Liver (tissue), 9 donors: ENCODE data around the gene MTHFS. TPM values are rescaled to one million over a fixed set of nuclear protein-coding genes. Genes with fewer than 3 reads are reported as not detected.
"Not testable (repeated sequence)": the region's sequence is repeated elsewhere in the genome, so short reads cannot be mapped to it uniquely, and the experiment has no call there.

ENCODE experiments used
- DNase-seq: peaks from one replicate; pipeline ENCODE4 v3.0.0-alpha.2; 2017; ENCODE audit warnings: low spot score
- H3K27ac ChIP-seq, 2 donors: one replicate each; pipeline ENCODE4 v1.7.0; 2013; ENCODE audit warnings: inconsistent platforms in 2 of 2, low read length in 2 of 2, control low read depth in 1 of 2, low read depth in 1 of 2, mild to moderate bottlenecking in 1 of 2
- H3K27me3 ChIP-seq, 4 donors: one replicate each; pipeline versions ENCODE4 v1.6.1 to v1.7.0; 2013; ENCODE audit warnings: low read length in 3 of 4, inconsistent platforms in 1 of 4, mild to moderate bottlenecking in 1 of 4, moderate library complexity in 1 of 4; ENCODE audit not compliant: control insufficient read depth in 4 of 4, insufficient read depth in 4 of 4
- H3K36me3 ChIP-seq, 4 donors: one replicate each; pipeline versions ENCODE4 v1.6.1 to v1.7.0; 2013; ENCODE audit warnings: low read length in 3 of 4, mild to moderate bottlenecking in 3 of 4, low read depth in 1 of 4, moderate library complexity in 1 of 4; ENCODE audit not compliant: control insufficient read depth in 4 of 4, insufficient read depth in 3 of 4
- H3K4me1 ChIP-seq, 4 donors: one replicate each; pipeline versions ENCODE4 v1.6.1 to v1.7.0; 2013; ENCODE audit warnings: low read length in 3 of 4, mild to moderate bottlenecking in 3 of 4, moderate library complexity in 1 of 4; ENCODE audit not compliant: control insufficient read depth in 4 of 4, insufficient read depth in 4 of 4
- H3K4me3 ChIP-seq, 3 donors: one replicate each; pipeline versions ENCODE4 v1.6.1 to v1.7.0; 2013; ENCODE audit warnings: low read length in 3 of 3, control low read depth in 1 of 3, low read depth in 1 of 3, mild to moderate bottlenecking in 1 of 3
- H3K9ac ChIP-seq, 2 donors: one replicate each; pipeline ENCODE4 v1.7.0; 2013; ENCODE audit warnings: low read length in 2 of 2, mild to moderate bottlenecking in 2 of 2, moderate library complexity in 2 of 2, control low read depth in 1 of 2, low read depth in 1 of 2
- H3K9me3 ChIP-seq, 4 donors: one replicate each; pipeline versions ENCODE4 v1.6.1 to v1.7.0; 2013; ENCODE audit warnings: low read length in 3 of 4; ENCODE audit not compliant: control insufficient read depth in 4 of 4
- CTCF ChIP-seq: fragments of 150-350 bp; IDR thresholded peaks from 2 replicates; pipeline ENCODE4 v1.5.1; 2017; ENCODE audit warnings: improper control_type of control experiment, low read depth, low read length; ENCODE audit not compliant: missing input control
- EGR1 ChIP-seq, 2 donors: IDR thresholded peaks; 2 replicates each; pipeline ENCODE4 v1.6.1; 2016 to 2018; ENCODE audit warnings: antibody characterized with exemption in 2 of 2, low read depth in 2 of 2
- FOXA2 ChIP-seq: IDR thresholded peaks from 2 replicates; pipeline ENCODE4 v1.6.1; 2016; ENCODE audit warnings: antibody characterized with exemption
- GABPA ChIP-seq, 2 donors: IDR thresholded peaks in 1 of 2; conservative IDR thresholded peaks in 1 of 2; 2 replicates each; pipeline ENCODE4 v1.6.1; 2016; ENCODE audit warnings: antibody characterized with exemption in 2 of 2, mild to moderate bottlenecking in 1 of 2, moderate library complexity in 1 of 2
- HNF4A ChIP-seq, 2 donors: conservative IDR thresholded peaks; 2 replicates each; pipeline ENCODE4 v1.6.1; 2016; ENCODE audit warnings: antibody characterized with exemption in 2 of 2, mild to moderate bottlenecking in 2 of 2
- HNF4G ChIP-seq: IDR thresholded peaks from 2 replicates; pipeline ENCODE4 v1.6.1; 2016; ENCODE audit warnings: antibody characterized with exemption
- JUND ChIP-seq, 2 donors: IDR thresholded peaks; 2 replicates each; pipeline ENCODE4 v1.6.1; 2016; ENCODE audit warnings: antibody characterized with exemption in 2 of 2
- NR2F2 ChIP-seq: IDR thresholded peaks from 2 replicates; pipeline ENCODE4 v1.6.1; 2016; ENCODE audit warnings: antibody characterized with exemption
- RAD21 ChIP-seq, 2 donors: IDR thresholded peaks; 2 replicates each; pipeline ENCODE4 v1.6.1; 2016; ENCODE audit warnings: antibody characterized with exemption in 2 of 2, mild to moderate bottlenecking in 2 of 2
- RXRA ChIP-seq, 2 donors: IDR thresholded peaks; 2 replicates each; pipeline ENCODE4 v1.6.1; 2017 to 2018; ENCODE audit warnings: antibody characterized with exemption in 2 of 2, mild to moderate bottlenecking in 1 of 2
- SP1 ChIP-seq: IDR thresholded peaks from 2 replicates; pipeline ENCODE4 v1.6.1; 2018; ENCODE audit warnings: antibody characterized with exemption, mild to moderate bottlenecking
- TAF1 ChIP-seq: conservative IDR thresholded peaks from 2 replicates; pipeline ENCODE4 v1.6.1; 2016; ENCODE audit warnings: antibody characterized with exemption, mild to moderate bottlenecking
- YY1 ChIP-seq: IDR thresholded peaks from 2 replicates; pipeline ENCODE4 v1.6.1; 2016; ENCODE audit warnings: antibody characterized with exemption, mild to moderate bottlenecking
- WGBS: extraction: QIAGEN DNeasy Blood & Tissue Kit; methylation state at CpG from one replicate; pipeline ENCODE4 v1.1.7; 2013; 5-methylcytosine and 5-hydroxymethylcytosine counted together
- polyA plus RNA-seq, 2 donors: library from polyadenylated mRNA; stranded (reverse) in 1 of 2; unstranded in 1 of 2; fragments of 200-250 nt in 1 of 2; fragments of >200 nt in 1 of 2; fragmentation: Nextera tagmentation in 1 of 2; extraction: Ambion mirVana in 1 of 2; gene quantifications; one replicate each; pipeline versions ENCODE4 v1.2.1 to v1.2.3, GENCODE V29; 2013 to 2015
- total RNA-seq, 2 donors: library from RNA; depleted of rRNA; stranded (reverse); fragments of >200 nt; gene quantifications; one replicate each; pipeline ENCODE4 v1.2.3, GENCODE V29; 2014
- TF ChIP-seq, protein P1 (sequence below): IDR thresholded peaks from 2 replicates; pipeline ENCODE4 v1.6.1; 2016; ENCODE audit warnings: antibody characterized with exemption
- TF ChIP-seq, protein P2 (sequence below): IDR thresholded peaks from 2 replicates; pipeline ENCODE4 v1.6.1; 2016; ENCODE audit warnings: antibody characterized with exemption
- TF ChIP-seq, protein P3 (sequence below): IDR thresholded peaks from 2 replicates; pipeline ENCODE4 v1.6.1; 2016; ENCODE audit warnings: antibody characterized with exemption
- donor health status: healthy.
- donor health status: healthy.
- donor health status: healthy.
- donor health status: healthy.
- donor health status: healthy.

MTHFS gene
- total and polyA plus RNA-seq, 4 donors = 40.9 to 338 (median 157) TPM

- TF ChIP-seq RXRA (IDR thresholded peaks at IDR 0.05) (no peak), HNF4G (no peak)
- TF ChIP-seq, protein P1, sequence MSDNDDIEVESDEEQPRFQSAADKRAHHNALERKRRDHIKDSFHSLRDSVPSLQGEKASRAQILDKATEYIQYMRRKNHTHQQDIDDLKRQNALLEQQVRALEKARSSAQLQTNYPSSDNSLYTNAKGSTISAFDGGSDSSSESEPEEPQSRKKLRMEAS = no peak
Observed at GRCh38 chr15:79918278-79918677, 21.5 kb upstream of the MTHFS start (continued).

DNA sequence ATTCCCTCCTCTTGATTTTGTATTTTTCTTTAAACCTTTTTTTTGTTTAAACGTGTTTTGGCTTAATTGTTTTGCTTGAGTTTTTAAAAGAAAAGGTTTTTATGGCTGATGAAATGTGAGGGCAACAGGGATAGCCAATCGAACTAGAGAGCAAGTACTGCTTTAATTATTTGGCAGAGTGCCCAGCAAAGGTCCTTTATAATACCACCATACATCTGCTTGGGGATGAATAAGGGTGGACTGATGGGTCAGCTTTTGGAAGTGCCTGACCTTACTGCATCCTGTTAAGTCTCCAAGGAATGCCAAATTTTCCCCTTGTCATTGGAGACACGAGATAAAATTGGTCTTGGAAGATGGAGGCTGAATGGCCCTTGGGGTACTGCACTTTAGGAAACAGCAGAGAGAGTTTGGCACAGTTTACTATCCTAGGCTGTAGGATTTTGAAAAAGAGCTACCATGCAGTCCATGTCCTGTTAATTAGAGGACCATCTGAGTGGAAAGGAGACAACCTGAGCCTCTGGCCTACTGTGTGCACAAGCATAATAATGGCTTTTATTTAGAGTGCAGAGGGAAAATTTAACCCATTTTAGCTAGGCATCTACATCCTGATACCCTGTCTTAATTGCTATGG lies 19.8 kb upstream of the MTHFS start:
- H3K4me3 ChIP-seq = peak overlapping the region in 1 of 3 donors; percentile 32
- H3K27me3 ChIP-seq = no peaks in the 10 kb centered on the region
- 85% methylated on average over 3 of the region's 3 CpGs for WGBS
- H3K27ac ChIP-seq = no peak overlapping the region
- no peak for TF ChIP-seq NR2F2
- no peak for TF ChIP-seq FOXA2
- no peak overlapping the region for H3K9ac ChIP-seq
- peaks cover 21 to 43% (median 25%) of the 10 kb centered on the region in 4 donors for H3K9me3 ChIP-seq
- no peak for DNase-seq
- H3K36me3 ChIP-seq = peaks cover 3 to 22% (median 11%) of the 10 kb centered on the region in 4 donors
- H3K4me1 ChIP-seq = no peaks in the 10 kb centered on the region

- H3K27me3 ChIP-seq, H3K9ac ChIP-seq, DNase-seq, H3K4me1 ChIP-seq, H3K27ac ChIP-seq: not testable (repeated sequence)
- H3K9me3 ChIP-seq = peaks cover 21 to 43% (median 23%) of the 10 kb centered on the region in 4 donors
- 96% methylated on average over 3 of the region's 3 CpGs for WGBS
- peaks cover 3 to 22% (median 11%) of the 10 kb centered on the region in 4 donors for H3K36me3 ChIP-seq
- H3K4me3 ChIP-seq = peak overlapping the region in 1 of 3 donors; percentile 11
Observed at GRCh38 chr15:79915776-79916501, 19.1 kb upstream of the MTHFS start.

DNA sequence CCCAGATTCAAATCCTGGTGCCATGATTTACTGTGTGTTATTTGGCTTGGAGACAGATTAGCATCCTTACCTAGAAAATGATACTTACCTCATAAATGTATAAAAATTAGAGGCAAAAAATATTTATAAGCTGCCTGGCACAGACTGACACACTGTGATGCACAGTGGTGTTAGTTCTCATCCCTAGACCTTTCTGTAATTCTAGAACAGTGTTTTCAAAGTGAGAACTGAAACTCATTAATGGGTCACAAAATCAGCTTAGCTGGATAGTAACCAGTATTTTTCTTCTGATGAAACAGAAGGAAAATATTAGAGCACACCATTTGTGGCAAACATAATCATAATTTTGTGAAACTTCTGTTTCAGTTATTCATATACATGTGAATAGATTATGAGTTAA lies 17.9 kb upstream of the MTHFS start:
- H3K9me3 ChIP-seq = peaks cover 16 to 38% (median 21%) of the 10 kb centered on the region in 4 donors
- H3K9ac ChIP-seq = no peak overlapping the region
- no peak overlapping the region for H3K4me3 ChIP-seq
- H3K36me3 ChIP-seq = peaks cover 3 to 12% (median 6%) of the 10 kb centered on the region in 4 donors
- H3K27me3 ChIP-seq = no peaks in the 10 kb centered on the region
- H3K27ac ChIP-seq = no peak overlapping the region
- no peak for TF ChIP-seq YY1
- TF ChIP-seq SP1 = no peak
- TF ChIP-seq CTCF = no peak
- TF ChIP-seq, protein P2, sequence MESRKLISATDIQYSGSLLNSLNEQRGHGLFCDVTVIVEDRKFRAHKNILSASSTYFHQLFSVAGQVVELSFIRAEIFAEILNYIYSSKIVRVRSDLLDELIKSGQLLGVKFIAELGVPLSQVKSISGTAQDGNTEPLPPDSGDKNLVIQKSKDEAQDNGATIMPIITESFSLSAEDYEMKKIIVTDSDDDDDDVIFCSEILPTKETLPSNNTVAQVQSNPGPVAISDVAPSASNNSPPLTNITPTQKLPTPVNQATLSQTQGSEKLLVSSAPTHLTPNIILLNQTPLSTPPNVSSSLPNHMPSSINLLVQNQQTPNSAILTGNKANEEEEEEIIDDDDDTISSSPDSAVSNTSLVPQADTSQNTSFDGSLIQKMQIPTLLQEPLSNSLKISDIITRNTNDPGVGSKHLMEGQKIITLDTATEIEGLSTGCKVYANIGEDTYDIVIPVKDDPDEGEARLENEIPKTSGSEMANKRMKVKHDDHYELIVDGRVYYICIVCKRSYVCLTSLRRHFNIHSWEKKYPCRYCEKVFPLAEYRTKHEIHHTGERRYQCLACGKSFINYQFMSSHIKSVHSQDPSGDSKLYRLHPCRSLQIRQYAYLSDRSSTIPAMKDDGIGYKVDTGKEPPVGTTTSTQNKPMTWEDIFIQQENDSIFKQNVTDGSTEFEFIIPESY = no peak
- no peak for TF ChIP-seq GABPA (IDR thresholded peaks at IDR 0.05 in 1 of 2, conservative IDR thresholded peaks at IDR 0.05 in 1 of 2)
- no peak for TF ChIP-seq FOXA2
- no peak for TF ChIP-seq NR2F2
- TF ChIP-seq, protein P1 = no peak
- TF ChIP-seq RAD21 (IDR thresholded peaks at IDR 0.05) = no peak
- no peak for TF ChIP-seq RXRA (IDR thresholded peaks at IDR 0.05)
- no peak for TF ChIP-seq JUND (IDR thresholded peaks at IDR 0.05)
- no peak for TF ChIP-seq TAF1
- TF ChIP-seq, protein P3, sequence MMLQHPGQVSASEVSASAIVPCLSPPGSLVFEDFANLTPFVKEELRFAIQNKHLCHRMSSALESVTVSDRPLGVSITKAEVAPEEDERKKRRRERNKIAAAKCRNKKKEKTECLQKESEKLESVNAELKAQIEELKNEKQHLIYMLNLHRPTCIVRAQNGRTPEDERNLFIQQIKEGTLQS = no peak
- no peak for TF ChIP-seq EGR1 (IDR thresholded peaks at IDR 0.05; ENCODE audit: low read depth in 2 of 2)
- no peak for TF ChIP-seq HNF4G
- TF ChIP-seq HNF4A (conservative IDR thresholded peaks at IDR 0.05) = no peak
- DNase-seq = no peak
- H3K4me1 ChIP-seq = no peaks in the 10 kb centered on the region
